Left ventricle myocardium inferior (tissue), 1 donor: Measurements from ENCODE around the gene CMIP. TPM values are rescaled to one million over a fixed set of nuclear protein-coding genes. Genes with fewer than 3 reads are reported as not detected.

Source experiments
- DNase-seq: peaks from one replicate; pipeline ENCODE4 v3.0.0-alpha.2; 2020
- H3K27ac ChIP-seq: fragments of 200-600 bp; replicated peaks from 2 replicates; pipeline ENCODE4 v1.8.0; 2021
- H3K27me3 ChIP-seq: fragments of 200-600 bp; 2 replicates; pipeline ENCODE4 v1.8.0; 2021; ENCODE audit warnings: low read depth
- H3K36me3 ChIP-seq: fragments of 200-600 bp; 2 replicates; pipeline ENCODE4 v1.8.0; 2021
- H3K4me1 ChIP-seq: fragments of 200-600 bp; 2 replicates; pipeline ENCODE4 v1.8.0; 2021
- H3K4me3 ChIP-seq: fragments of 200-600 bp; 2 replicates; pipeline ENCODE4 v1.8.0; 2021; ENCODE audit warnings: mild to moderate bottlenecking, moderate library complexity
- H3K9me3 ChIP-seq: fragments of 200-600 bp; replicated peaks from 2 replicates; pipeline ENCODE4 v1.8.0; 2021
- intact Hi-C: fragments of 100-400 bp; cut with micrococcal nuclease; formaldehyde crosslinking; loops from one replicate; pipeline ENCODE4 v1.11.0; 2022
- total RNA-seq: library from RNA; stranded (reverse); fragmentation: NEBNext Ultra II Directional; extraction: Animal tissue kit (Norgen Biotek cat#: 25700); gene quantifications from one replicate; pipeline ENCODE4 v1.2.1, GENCODE V29; 2021
- TF ChIP-seq, protein P1 (sequence below): fragments of 200-600 bp; IDR thresholded peaks from 2 replicates; pipeline ENCODE4 v1.8.0; 2021; ENCODE audit warnings: antibody characterized with exemption, mild to moderate bottlenecking, borderline replicate concordance
- donor health status: DM: no; HTN: yes; CAD: no; lungs with severe emphysema.

CMIP gene
- total RNA-seq, 1 donor from 2014 or later: 11.2 TPM

DNA sequence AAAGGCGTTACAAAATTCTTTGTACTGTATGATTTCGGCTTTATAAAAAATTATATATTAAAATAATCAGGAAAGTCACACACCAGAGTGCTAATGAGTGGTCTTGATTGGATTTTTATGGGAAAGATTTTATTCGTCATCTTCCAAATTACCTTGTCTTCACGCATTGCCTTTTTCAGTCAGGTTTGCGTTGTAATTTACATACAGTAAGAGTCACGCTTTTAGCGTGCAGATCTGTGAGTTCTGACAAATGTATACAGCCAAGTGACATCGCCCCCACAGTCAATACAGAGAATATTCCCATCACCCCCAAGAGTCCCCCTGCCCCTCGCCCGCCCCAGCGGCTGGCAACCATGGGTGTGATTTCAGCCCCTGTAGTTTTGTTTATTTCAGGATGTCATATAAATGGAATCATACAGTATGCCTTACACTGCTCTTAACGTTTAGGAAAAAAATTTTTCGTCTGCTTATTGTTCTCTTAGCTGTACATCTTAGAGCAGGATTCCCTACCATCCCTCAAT is 157.7 kb downstream of the CMIP start:
- H3K27me3 ChIP-seq: no peaks in the 10 kb centered on the region
- intact Hi-C loops: no loop called here
- DNase-seq: no peak
- TF ChIP-seq, protein P1, sequence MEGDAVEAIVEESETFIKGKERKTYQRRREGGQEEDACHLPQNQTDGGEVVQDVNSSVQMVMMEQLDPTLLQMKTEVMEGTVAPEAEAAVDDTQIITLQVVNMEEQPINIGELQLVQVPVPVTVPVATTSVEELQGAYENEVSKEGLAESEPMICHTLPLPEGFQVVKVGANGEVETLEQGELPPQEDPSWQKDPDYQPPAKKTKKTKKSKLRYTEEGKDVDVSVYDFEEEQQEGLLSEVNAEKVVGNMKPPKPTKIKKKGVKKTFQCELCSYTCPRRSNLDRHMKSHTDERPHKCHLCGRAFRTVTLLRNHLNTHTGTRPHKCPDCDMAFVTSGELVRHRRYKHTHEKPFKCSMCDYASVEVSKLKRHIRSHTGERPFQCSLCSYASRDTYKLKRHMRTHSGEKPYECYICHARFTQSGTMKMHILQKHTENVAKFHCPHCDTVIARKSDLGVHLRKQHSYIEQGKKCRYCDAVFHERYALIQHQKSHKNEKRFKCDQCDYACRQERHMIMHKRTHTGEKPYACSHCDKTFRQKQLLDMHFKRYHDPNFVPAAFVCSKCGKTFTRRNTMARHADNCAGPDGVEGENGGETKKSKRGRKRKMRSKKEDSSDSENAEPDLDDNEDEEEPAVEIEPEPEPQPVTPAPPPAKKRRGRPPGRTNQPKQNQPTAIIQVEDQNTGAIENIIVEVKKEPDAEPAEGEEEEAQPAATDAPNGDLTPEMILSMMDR: no peak
- no peaks in the 10 kb centered on the region for H3K9me3 ChIP-seq
- no peak overlapping the region for H3K27ac ChIP-seq
- H3K4me3 ChIP-seq: no peak overlapping the region
- no peaks in the 10 kb centered on the region for H3K36me3 ChIP-seq
- peaks cover 30% of the 10 kb centered on the region for H3K4me1 ChIP-seq

DNA sequence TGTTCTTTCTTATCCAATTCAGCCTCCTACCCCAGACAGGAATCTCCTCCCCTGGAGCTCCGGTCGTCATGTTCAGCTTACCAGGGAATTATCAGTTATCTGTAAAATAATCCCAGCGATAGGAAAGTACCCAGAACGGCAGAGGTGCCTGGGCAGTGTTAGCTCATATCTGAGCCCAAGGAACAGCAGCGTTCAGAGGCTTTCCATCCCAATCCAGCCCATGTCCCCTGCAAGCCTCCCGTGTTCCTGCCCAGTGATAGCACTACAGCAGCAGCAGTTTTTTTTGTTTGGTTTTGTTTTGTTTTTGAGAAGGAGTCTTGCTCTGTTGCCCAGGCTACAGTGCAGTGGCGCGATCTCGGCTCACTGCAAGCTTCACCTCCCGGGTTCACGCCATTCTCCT is 158.2 kb downstream of the CMIP start:
- no peaks in the 10 kb centered on the region for H3K27me3 ChIP-seq
- no peak overlapping the region for H3K27ac ChIP-seq
- DNase-seq: no peak
- intact Hi-C loops: no loop called here
- no peak overlapping the region for H3K4me3 ChIP-seq
- H3K36me3 ChIP-seq: no peaks in the 10 kb centered on the region
- H3K9me3 ChIP-seq: no peaks in the 10 kb centered on the region
- H3K4me1 ChIP-seq: peaks cover 30% of the 10 kb centered on the region
- TF ChIP-seq, protein P1: no peak

DNA sequence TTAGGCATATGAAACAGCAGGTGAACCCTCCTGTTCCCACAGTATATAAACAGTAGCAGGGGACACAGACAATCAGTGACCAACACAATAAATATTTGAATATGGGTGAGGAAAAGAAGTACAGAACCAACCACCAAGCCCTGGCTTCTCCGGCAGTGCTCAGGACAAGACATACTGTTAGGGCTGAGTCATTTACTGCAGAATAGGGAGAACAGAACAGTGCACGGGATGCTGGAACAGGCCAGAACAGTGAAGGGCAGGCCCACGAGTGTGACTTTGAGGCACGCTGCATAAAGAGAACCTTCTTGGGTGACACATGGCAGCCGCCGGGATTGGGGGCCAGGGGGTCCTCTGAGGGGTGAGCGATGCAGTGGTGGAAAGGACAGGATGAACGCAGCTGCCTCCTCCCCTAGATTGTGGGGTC is 160.4 kb downstream of the CMIP start:
- TF ChIP-seq, protein P1: no peak
- DNase-seq: no peak
- Histone ChIP-seq H3K36me3 (peaks cover 3% of the 10 kb centered on the region), H3K4me1 (peaks cover 45% of the 10 kb centered on the region), H3K27me3 (no peaks in the 10 kb centered on the region), H3K27ac (no peak overlapping the region), H3K4me3 (no peak overlapping the region), H3K9me3 (no peaks in the 10 kb centered on the region)
- intact Hi-C loops: no loop called here

DNA sequence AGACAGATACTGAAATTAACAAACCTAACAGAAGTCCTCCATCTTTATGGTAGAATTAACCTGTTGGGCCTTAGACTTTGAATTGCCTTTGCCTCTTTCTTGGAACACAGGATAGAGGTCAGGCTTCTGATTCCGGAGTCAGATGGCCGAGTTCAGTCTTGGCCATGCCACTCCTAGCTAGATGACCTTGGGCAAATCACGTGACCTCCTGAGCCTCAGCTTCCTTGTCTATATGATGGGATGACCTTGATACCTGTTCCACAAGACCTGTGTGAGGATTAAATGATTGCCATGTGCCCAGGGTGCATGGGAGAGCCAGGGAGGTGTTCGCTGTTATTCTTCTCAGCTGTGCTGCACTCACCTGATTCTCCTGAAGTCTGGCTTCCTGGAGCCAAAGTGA is 161.4 kb downstream of the CMIP start:
- Histone ChIP-seq H3K27ac (no peak overlapping the region), H3K4me3 (no peak overlapping the region), H3K36me3 (peaks cover 3% of the 10 kb centered on the region), H3K4me1 (peaks cover 45% of the 10 kb centered on the region), H3K9me3 (no peaks in the 10 kb centered on the region), H3K27me3 (no peaks in the 10 kb centered on the region)
- no peak for DNase-seq
- intact Hi-C loops: no loop called here
- TF ChIP-seq, protein P1: no peak

DNA sequence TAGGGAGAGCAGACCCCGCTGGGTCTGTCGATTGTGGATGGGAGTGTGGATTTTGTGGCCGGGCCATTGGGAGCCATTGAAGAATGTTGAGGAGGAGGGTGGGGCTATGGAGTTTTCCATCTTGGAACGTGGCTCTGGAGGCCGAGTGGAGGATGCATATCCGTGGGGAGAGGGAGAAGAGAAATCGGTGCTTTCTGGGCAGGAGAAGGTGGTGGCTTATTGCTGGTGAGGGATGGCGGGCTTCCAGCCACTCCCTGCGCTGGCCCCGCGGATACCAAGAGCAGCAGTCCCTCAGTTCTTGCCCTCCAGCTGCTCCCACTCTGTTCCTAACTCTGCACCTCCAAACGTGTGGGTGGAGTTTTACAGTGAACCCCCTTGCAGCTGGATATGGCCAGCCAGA is 162.4 kb downstream of the CMIP start:
- peaks cover 3% of the 10 kb centered on the region for H3K36me3 ChIP-seq
- no peak overlapping the region for H3K27ac ChIP-seq
- H3K4me3 ChIP-seq: no peak overlapping the region
- H3K27me3 ChIP-seq: no peaks in the 10 kb centered on the region
- TF ChIP-seq, protein P1: no peak
- H3K9me3 ChIP-seq: no peaks in the 10 kb centered on the region
- peaks cover 45% of the 10 kb centered on the region for H3K4me1 ChIP-seq
- intact Hi-C loops: no loop called here
- no peak for DNase-seq
